Vagina (tissue), 2 donors: ENCODE data around the gene PPP1R2. TPM values are rescaled to one million over a fixed set of nuclear protein-coding genes. Genes with fewer than 3 reads are reported as not detected.

ENCODE experiments used
- DNase-seq, 2 donors: peaks; one replicate each; pipeline ENCODE4 v3.0.0-alpha.2; 2017; ENCODE audit errors: extremely low spot score in 2 of 2
- H3K27ac ChIP-seq: fragments of 200-600 bp; sonication (generic); one replicate; pipeline ENCODE4 v1.5.1; 2019
- H3K27me3 ChIP-seq: fragments of 200-600 bp; sonication (generic); one replicate; pipeline ENCODE4 v1.5.1; 2019
- H3K36me3 ChIP-seq, 2 donors: fragments of 200-600 bp; sonication (generic); one replicate each; pipeline ENCODE4 v1.5.1; 2017 to 2019
- H3K4me1 ChIP-seq: fragments of 200-600 bp; sonication (generic); one replicate; pipeline ENCODE4 v1.5.1; 2019
- H3K4me3 ChIP-seq, 2 donors: fragments of 200-600 bp; sonication (generic); 1 replicate in 1 of 2; 2 replicates in 1 of 2; pipeline ENCODE4 v1.5.1; 2016 to 2019
- H3K9me3 ChIP-seq: fragments of 200-600 bp; sonication (generic); one replicate; pipeline ENCODE4 v1.5.1; 2019
- CTCF ChIP-seq, 3 experiments: fragments of 450-650 bp in 2 of 3; fragments of 200-600 bp in 1 of 3; sonication (generic) in 1 of 3; IDR thresholded peaks; one replicate each; pipeline ENCODE4 v1.5.1; 2017 to 2019; ENCODE audit warnings: antibody characterized with exemption in 3 of 3, mild to moderate bottlenecking in 2 of 3, moderate library complexity in 2 of 3
- POLR2A ChIP-seq, 2 donors: fragments of 450-650 bp; IDR thresholded peaks; one replicate each; pipeline ENCODE4 v1.6.1; 2017; ENCODE audit warnings: antibody characterized with exemption in 2 of 2, mild to moderate bottlenecking in 2 of 2, moderate library complexity in 2 of 2
- POLR2AphosphoS5 ChIP-seq, 2 donors: sonication (generic); formaldehyde crosslinking; IDR thresholded peaks; one replicate each; pipeline ENCODE4 v1.9.0; 2017; ENCODE audit warnings: antibody characterized with exemption in 2 of 2, mild to moderate bottlenecking in 2 of 2, low read depth in 1 of 2; ENCODE audit not compliant: insufficient read depth in 1 of 2
- intact Hi-C: fragments of 100-400 bp; cut with DNase I; formaldehyde crosslinking; loops from one replicate; pipeline ENCODE4 v1.15.1; 2023
- total RNA-seq: library from RNA; depleted of rRNA; stranded (reverse); fragments of >200 nt; gene quantifications from one replicate; pipeline ENCODE4 v1.2.3, GENCODE V29; 2016

PPP1R2 gene
- total RNA-seq, 1 donor from 2014 or later, result 98.0 TPM

GRCh38 chr3:195548006-195548405, 4.9 kb upstream of the PPP1R2 start:
- intact Hi-C loops, result loop anchor here (10.0 kb wide), 1 partner anchor 863 kb away; the partner anchor contains the start of gene FAM43A
- peaks cover 44% of the 10 kb centered on the region for H3K4me1 ChIP-seq
- H3K27me3 ChIP-seq, result no peaks in the 10 kb centered on the region
- H3K36me3 ChIP-seq, result no peaks in the 10 kb centered on the region
- H3K27ac ChIP-seq, result no peak overlapping the region
- no peaks in the 10 kb centered on the region for H3K9me3 ChIP-seq
- no peak overlapping the region for H3K4me3 ChIP-seq
- no peak for DNase-seq
- TF ChIP-seq CTCF (IDR thresholded peaks at IDR 0.05) (no peak), POLR2AphosphoS5 (IDR thresholded peaks at IDR 0.05; ENCODE audit: insufficient read depth in 1 of 2, low read depth in 1 of 2) (no peak), POLR2A (IDR thresholded peaks at IDR 0.05) (no peak)

GRCh38 chr3:195546130-195546560, 3.0 kb upstream of the PPP1R2 start:
- H3K4me3 ChIP-seq, result no peak overlapping the region
- H3K27me3 ChIP-seq, result no peaks in the 10 kb centered on the region
- no peak for DNase-seq
- H3K9me3 ChIP-seq, result no peaks in the 10 kb centered on the region
- no peaks in the 10 kb centered on the region for H3K36me3 ChIP-seq
- peak overlapping the region; percentile 35 for H3K27ac ChIP-seq
- intact Hi-C loops, result loop anchor here (10.0 kb wide), 1 partner anchor 861 kb away; the partner anchor contains the start of gene FAM43A
- peaks cover 41% of the 10 kb centered on the region for H3K4me1 ChIP-seq
- TF ChIP-seq POLR2A (IDR thresholded peaks at IDR 0.05) (no peak), CTCF (IDR thresholded peaks at IDR 0.05) (no peak), POLR2AphosphoS5 (IDR thresholded peaks at IDR 0.05; ENCODE audit: insufficient read depth in 1 of 2, low read depth in 1 of 2) (peak in 1 of 2 donors; percentile 52)

GRCh38 chr3:195544634-195545033, 1.5 kb upstream of the PPP1R2 start:
- no peak for DNase-seq
- peak overlapping the region; percentile 86 for H3K27ac ChIP-seq

GRCh38 chr3:195544230-195544536, 1.1 kb upstream of the PPP1R2 start:
- Histone ChIP-seq H3K36me3 (no peaks in the 10 kb centered on the region), H3K27me3 (no peaks in the 10 kb centered on the region), H3K4me3 (no peak overlapping the region), H3K4me1 (peaks cover 48% of the 10 kb centered on the region), H3K27ac (peak overlapping the region; percentile 86), H3K9me3 (no peaks in the 10 kb centered on the region)
- intact Hi-C loops, result loop anchor here (10.0 kb wide), 1 partner anchor 859 kb away; the partner anchor contains the start of gene FAM43A
- DNase-seq, result no peak
- TF ChIP-seq POLR2A (IDR thresholded peaks at IDR 0.05) (no peak), POLR2AphosphoS5 (IDR thresholded peaks at IDR 0.05; ENCODE audit: insufficient read depth in 1 of 2, low read depth in 1 of 2) (no peak), CTCF (IDR thresholded peaks at IDR 0.05) (no peak)

More at GRCh38 chr3:195544634-195545033, 1.5 kb upstream of the PPP1R2 start:
- H3K36me3 ChIP-seq, result no peaks in the 10 kb centered on the region
- intact Hi-C loops, result loop anchor here (10.0 kb wide), 1 partner anchor 860 kb away; the partner anchor contains the start of gene FAM43A
- H3K9me3 ChIP-seq, result no peaks in the 10 kb centered on the region
- no peak for TF ChIP-seq CTCF (IDR thresholded peaks at IDR 0.05)
- no peak for TF ChIP-seq POLR2A (IDR thresholded peaks at IDR 0.05)
- no peak for TF ChIP-seq POLR2AphosphoS5 (IDR thresholded peaks at IDR 0.05; ENCODE audit: insufficient read depth in 1 of 2, low read depth in 1 of 2)
- H3K4me1 ChIP-seq, result peaks cover 43% of the 10 kb centered on the region
- H3K27me3 ChIP-seq, result no peaks in the 10 kb centered on the region
- H3K4me3 ChIP-seq, result no peak overlapping the region

GRCh38 chr3:195543500-195544229, 540 bp upstream of the PPP1R2 start:
- peak in 1 of 2 donors; percentile 95 for DNase-seq
- H3K9me3 ChIP-seq, result no peaks in the 10 kb centered on the region
- peak overlapping the region; percentile 86 for H3K27ac ChIP-seq
- intact Hi-C loops, result loop anchor here (10.0 kb wide), 1 partner anchor 859 kb away; the partner anchor contains the start of gene FAM43A
- H3K4me1 ChIP-seq, result peaks cover 53% of the 10 kb centered on the region
- H3K27me3 ChIP-seq, result no peaks in the 10 kb centered on the region
- no peak for TF ChIP-seq POLR2AphosphoS5 (IDR thresholded peaks at IDR 0.05; ENCODE audit: insufficient read depth in 1 of 2, low read depth in 1 of 2)
- no peak for TF ChIP-seq CTCF (IDR thresholded peaks at IDR 0.05)
- TF ChIP-seq POLR2A (IDR thresholded peaks at IDR 0.05), result no peak
- peak overlapping the region; percentile 88 to 95 for H3K4me3 ChIP-seq
- H3K36me3 ChIP-seq, result no peaks in the 10 kb centered on the region
